Heart right ventricle (tissue), 16 donors: ENCODE data around the gene CLEC10A. TPM values are rescaled to one million over a fixed set of nuclear protein-coding genes. Genes with fewer than 3 reads are reported as not detected.
"Not testable (repeated sequence)": the region's sequence is repeated elsewhere in the genome, so short reads cannot be mapped to it uniquely, and the experiment has no call there.

Experiments used
- ATAC-seq, 8 donors: fragments of 200-7000 bp; cut with Tn5 transposase; one replicate each; pipeline ENCODE4 v1.9.1; 2020; ENCODE audit warnings: mild to moderate bottlenecking in 8 of 8, moderate library complexity in 8 of 8, moderate number of reproducible peaks in 1 of 8
- DNase-seq, 2 donors: peaks; one replicate each; pipeline ENCODE4 v3.0.0-alpha.2; 2020
- H3K27ac ChIP-seq, 10 donors: fragments of 200-600 bp; sonication (generic) in 2 of 10; one replicate each; pipeline versions ENCODE4 v1.5.0 to v1.8.0; 2020 to 2022; ENCODE audit warnings: mild to moderate bottlenecking in 3 of 10
- H3K27me3 ChIP-seq, 7 donors: fragments of 200-600 bp; one replicate each; pipeline ENCODE4 v1.8.0; 2021 to 2022; ENCODE audit warnings: mild to moderate bottlenecking in 2 of 7
- H3K36me3 ChIP-seq, 9 donors: fragments of 200-600 bp; sonication (generic) in 1 of 9; one replicate each; pipeline versions ENCODE4 v1.5.0 to v1.8.0; 2020 to 2022; ENCODE audit warnings: mild to moderate bottlenecking in 2 of 9
- H3K4me1 ChIP-seq, 9 donors: fragments of 200-600 bp; sonication (generic) in 1 of 9; one replicate each; pipeline versions ENCODE4 v1.5.0 to v1.8.0; 2020 to 2022; ENCODE audit warnings: mild to moderate bottlenecking in 4 of 9
- H3K4me3 ChIP-seq, 10 donors: fragments of 200-600 bp; sonication (generic) in 2 of 10; one replicate each; pipeline versions ENCODE4 v1.5.0 to v1.8.0; 2020 to 2022; ENCODE audit warnings: mild to moderate bottlenecking in 7 of 10, moderate library complexity in 2 of 10
- H3K9me3 ChIP-seq, 11 donors: fragments of 200-600 bp in 10 of 11; sonication (generic) in 2 of 11; one replicate each; pipeline versions ENCODE4 v1.5.0 to v1.8.0; 2013 to 2022; ENCODE audit warnings: mild to moderate bottlenecking in 2 of 11, control low read depth in 1 of 11, moderate library complexity in 1 of 11
- WGBS, 2 donors: extraction: QIAGEN DNeasy Blood & Tissue Kit; methylation state at CpG; one replicate each; pipeline ENCODE4 v1.1.7; 2013; ENCODE audit warnings: inconsistent platforms in 1 of 2; 5-methylcytosine and 5-hydroxymethylcytosine counted together
- intact Hi-C, 10 donors: fragments of 100-400 bp; cut with DNase I; formaldehyde crosslinking; loops; one replicate each; pipeline versions ENCODE4 v1.11.1 to v1.14.2; 2022
- polyA plus RNA-seq, 2 donors: library from polyadenylated mRNA; stranded (reverse); fragments of 200-250 nt; gene quantifications; one replicate each; pipeline ENCODE4 v1.2.3, GENCODE V29; 2013
- total RNA-seq, 10 donors: library from RNA; stranded (reverse); fragmentation: NEBNext Ultra II Directional in 3 of 10; extraction: Animal tissue kit (Norgen Biotek cat#: 25700) in 3 of 10; gene quantifications; one replicate each; pipeline versions ENCODE4 v1.2.1 to v1.2.4, GENCODE V29; 2021 to 2023
- TF ChIP-seq, protein P1 (sequence below), 9 donors: fragments of 200-600 bp; sonication (generic) in 2 of 9; IDR thresholded peaks; one replicate each; pipeline versions ENCODE4 v1.5.0 to v1.8.0; 2021 to 2022; ENCODE audit warnings: antibody characterized with exemption in 9 of 9, mild to moderate bottlenecking in 5 of 9, moderate library complexity in 1 of 9
- donor health status: Arrhythmogenic right ventricular cardiomyopathy.
- donor health status: ischemic (EF 13 %, LVEDD 7.1; RV severe dilation, severe dysfunction).
- donor health status: healthy with polysubstance abuse.
- donor health status: DM: no; HTN: yes; CAD: no.
- donor health status: DM: no; HTN: no; CAD: no.
- donor health status: ischemic (EF 25% LVEDD 6.9; RV normal size, moderate dysfunction).
- donor health status: ischemic (EF 25% LVEDD 5.7; RV mildly dilated, moderate dysfunction).
- donor health status: healthy.
- donor health status: DM: yes; HTN: yes; CAD: no.
- donor health status: Ischemic cardiomyopathy.
- donor health status: ischemic (EF 35%, LVEDD 5.7; RV mildly dilated, moderate dysfunction).
- donor health status: nonischemic (EF 11% LVEDD 7.7; RV severe dilation, severe dysfunction).
- donor health status: DM: yes; HTN: yes; CAD: no.
- donor health status: PGD.
- donor health status: ischemic (EF 29% LVEDD 5.4; RV normal size, mild dysfunction).
- donor health status: nonischemic (EF 23%, LVEDD 6.1; RV moderate dilation, normal function).

Gene CLEC10A
- total and polyA plus RNA-seq, 12 donors = 1.4 to 26.3 (median 2.3) TPM

GRCh38 chr17:7063518-7064094, 16.4 kb downstream of the CLEC10A start:
- TF ChIP-seq, protein P1, sequence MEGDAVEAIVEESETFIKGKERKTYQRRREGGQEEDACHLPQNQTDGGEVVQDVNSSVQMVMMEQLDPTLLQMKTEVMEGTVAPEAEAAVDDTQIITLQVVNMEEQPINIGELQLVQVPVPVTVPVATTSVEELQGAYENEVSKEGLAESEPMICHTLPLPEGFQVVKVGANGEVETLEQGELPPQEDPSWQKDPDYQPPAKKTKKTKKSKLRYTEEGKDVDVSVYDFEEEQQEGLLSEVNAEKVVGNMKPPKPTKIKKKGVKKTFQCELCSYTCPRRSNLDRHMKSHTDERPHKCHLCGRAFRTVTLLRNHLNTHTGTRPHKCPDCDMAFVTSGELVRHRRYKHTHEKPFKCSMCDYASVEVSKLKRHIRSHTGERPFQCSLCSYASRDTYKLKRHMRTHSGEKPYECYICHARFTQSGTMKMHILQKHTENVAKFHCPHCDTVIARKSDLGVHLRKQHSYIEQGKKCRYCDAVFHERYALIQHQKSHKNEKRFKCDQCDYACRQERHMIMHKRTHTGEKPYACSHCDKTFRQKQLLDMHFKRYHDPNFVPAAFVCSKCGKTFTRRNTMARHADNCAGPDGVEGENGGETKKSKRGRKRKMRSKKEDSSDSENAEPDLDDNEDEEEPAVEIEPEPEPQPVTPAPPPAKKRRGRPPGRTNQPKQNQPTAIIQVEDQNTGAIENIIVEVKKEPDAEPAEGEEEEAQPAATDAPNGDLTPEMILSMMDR (IDR thresholded peaks at IDR 0.05) = no peak
- no peaks in the 10 kb centered on the region for H3K36me3 ChIP-seq
- no peak for ATAC-seq

DNA sequence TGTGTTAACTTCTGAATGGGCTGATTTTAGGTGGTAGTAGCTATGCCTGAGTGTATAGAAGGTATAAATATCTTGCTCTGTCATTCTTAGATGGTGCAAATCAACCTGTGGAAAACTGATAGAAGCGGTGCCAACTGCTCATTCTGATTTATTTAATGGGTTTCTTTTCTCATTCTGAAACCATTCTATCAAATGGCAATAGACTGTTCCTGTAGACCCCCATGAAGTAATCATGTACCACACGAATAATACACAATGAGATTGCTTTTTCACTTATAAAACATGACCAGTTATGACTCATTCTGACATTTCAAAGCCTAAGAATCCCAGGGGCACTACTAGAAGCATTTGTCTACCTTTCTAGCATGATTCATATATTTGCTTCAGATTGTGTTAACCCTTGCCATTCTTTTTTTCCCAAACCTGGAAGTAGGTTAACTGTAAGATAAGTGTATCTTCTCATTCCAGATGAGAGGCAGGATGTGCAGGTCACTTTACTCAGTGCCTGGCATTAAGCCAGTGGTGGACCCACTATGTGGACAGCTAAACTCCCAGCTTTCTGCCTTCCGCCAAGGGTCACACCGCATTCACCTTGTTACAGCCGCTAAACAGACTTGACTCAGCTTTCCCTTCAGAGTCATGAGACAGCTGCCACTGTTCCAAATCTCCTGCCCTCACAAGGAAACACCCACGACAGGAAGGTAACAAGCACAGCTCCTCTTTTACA, 19.7 kb downstream of the CLEC10A start:
- TF ChIP-seq, protein P1 (IDR thresholded peaks at IDR 0.05) = no peak
- H3K27ac ChIP-seq = no peak overlapping the region
- no peaks in the 10 kb centered on the region for H3K9me3 ChIP-seq
- no peak for DNase-seq
- ATAC-seq = no peak
- H3K4me1 ChIP-seq = peaks cover 0 to 4% (median 0%) of the 10 kb centered on the region in 9 donors
- intact Hi-C loops = no loop called here
- WGBS, 2 donors = 41 to 55% methylated on average over 6 of the region's 6 CpGs
- H3K4me3 ChIP-seq = no peak overlapping the region
- no peaks in the 10 kb centered on the region for H3K36me3 ChIP-seq
- H3K27me3 ChIP-seq = peaks cover 0 to 24% (median 12%) of the 10 kb centered on the region in 7 donors

More at GRCh38 chr17:7063518-7064094, 16.4 kb downstream of the CLEC10A start:
- intact Hi-C loops = no loop called here
- Histone ChIP-seq H3K4me3 (no peak overlapping the region), H3K27me3 (peaks cover 0 to 34% (median 12%) of the 10 kb centered on the region in 7 donors), H3K27ac (no peak overlapping the region), H3K4me1 (peaks cover 0 to under 1% (median 0%) of the 10 kb centered on the region in 9 donors), H3K9me3 (peaks cover 0 to 13% (median 7%) of the 10 kb centered on the region in 11 donors)
- 59 to 60% methylated on average over 6 of the region's 6 CpGs for WGBS, 2 donors
- DNase-seq = no peak

DNA sequence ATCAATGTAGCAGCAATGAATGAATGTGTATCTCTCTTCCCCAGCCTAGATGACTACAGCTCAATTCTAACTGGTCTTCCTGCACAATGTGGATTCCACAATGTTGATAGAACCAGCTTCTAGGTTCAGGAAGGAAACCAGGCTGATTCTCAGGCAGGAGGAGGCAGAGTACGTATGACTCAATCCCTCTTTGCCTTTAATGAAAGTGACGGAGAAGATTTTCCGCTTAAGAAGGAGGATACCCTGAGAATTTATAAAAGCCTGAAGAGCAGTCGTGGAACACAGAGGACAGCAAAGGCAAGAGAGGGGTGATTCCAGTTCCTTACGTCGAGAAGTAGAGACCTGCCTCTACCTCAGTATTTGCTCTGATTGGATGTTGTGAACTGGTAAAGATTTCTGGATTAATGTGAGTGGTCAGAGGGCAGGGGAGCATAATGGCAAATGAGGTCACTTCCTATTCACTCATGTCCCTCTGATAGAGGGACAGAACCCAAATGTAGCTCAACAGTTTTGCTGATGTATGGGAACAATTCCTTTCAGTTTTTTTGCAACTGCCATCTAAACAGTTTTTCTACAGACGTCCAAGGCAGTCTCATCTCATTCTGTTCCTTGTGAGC, 21.1 kb downstream of the CLEC10A start:
- Histone ChIP-seq H3K4me1 (peaks cover 0 to 4% (median 0%) of the 10 kb centered on the region in 9 donors), H3K9me3 (no peaks in the 10 kb centered on the region), H3K27ac (no peak overlapping the region), H3K36me3 (no peaks in the 10 kb centered on the region), H3K27me3 (peaks cover 0 to 22% (median 11%) of the 10 kb centered on the region in 7 donors), H3K4me3 (no peak overlapping the region)
- TF ChIP-seq, protein P1 (IDR thresholded peaks at IDR 0.05) = no peak
- intact Hi-C loops = loop anchor here in 3 of 10 donors (5.0 to 10.0 kb wide), 2 partner anchors 58 to 236 kb away; partner anchors contain the start of gene YBX2 (in 2 of the 3)
- ATAC-seq (peak in 1 of 8 donors; percentile 33), DNase-seq (no peak)
- 53 to 54% methylated on average over 7 of the region's 7 CpGs for WGBS, 2 donors

- H3K4me3 ChIP-seq = no peak overlapping the region
- DNase-seq = no peak
- no peak overlapping the region for H3K27ac ChIP-seq
- intact Hi-C loops = loop anchor here in 3 of 10 donors (5.0 to 10.0 kb wide), 2 partner anchors 61 to 238 kb away; partner anchors contain the start of gene YBX2 (in 2 of the 3)
- WGBS, 2 donors = 91 to 93% methylated on average over 4 of the region's 4 CpGs
- peaks cover 0 to 13% (median 9%) of the 10 kb centered on the region in 7 donors for H3K27me3 ChIP-seq
- TF ChIP-seq, protein P1 (IDR thresholded peaks at IDR 0.05) = no peak
- no peaks in the 10 kb centered on the region for H3K36me3 ChIP-seq
- H3K9me3 ChIP-seq = no peaks in the 10 kb centered on the region
- peaks cover 0 to 4% (median 0%) of the 10 kb centered on the region in 9 donors for H3K4me1 ChIP-seq
- ATAC-seq = no peak
Measured at GRCh38 chr17:7056386-7056785, 23.7 kb downstream of the CLEC10A start.

DNA sequence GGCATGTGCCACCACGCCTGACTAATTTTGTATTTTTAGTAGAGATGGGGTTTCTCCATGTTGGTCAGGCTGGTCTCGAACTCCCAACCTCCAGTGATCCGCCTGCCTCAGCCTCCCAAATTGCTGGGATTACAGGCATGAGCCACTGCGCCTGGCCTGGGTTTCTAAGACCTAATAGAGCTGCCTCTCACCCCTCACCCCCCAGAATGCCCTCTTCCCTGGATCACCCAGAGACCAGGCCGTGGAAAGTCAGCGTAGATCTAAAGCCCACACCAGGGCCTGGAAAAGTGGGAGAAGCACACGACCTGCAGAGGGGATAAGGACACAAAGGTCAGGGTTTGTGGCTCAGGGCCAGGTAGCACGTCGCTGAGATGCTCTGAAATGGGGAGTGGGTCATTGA, 29.5 kb downstream of the CLEC10A start:
- H3K27ac ChIP-seq, ATAC-seq, H3K4me3 ChIP-seq, DNase-seq, H3K36me3 ChIP-seq, H3K9me3 ChIP-seq: not testable (repeated sequence)
- peaks cover 0 to 20% (median 13%) of the 10 kb centered on the region in 9 donors for H3K4me1 ChIP-seq
- 83 to 84% methylated on average over 9 of the region's 9 CpGs for WGBS, 2 donors
- intact Hi-C loops = loop anchor here in 8 of 10 donors (2.0 to 10.0 kb wide), 5 partner anchors 87 to 247 kb away; partner anchors contain the start of genes ASGR1 (in 4 of the 8) and YBX2 (in 2 of the 8)
- peaks cover 0 to 20% (median 4%) of the 10 kb centered on the region in 7 donors for H3K27me3 ChIP-seq
